Suppressor macrophage (primary cell): ENCODE data around the gene NECTIN2.
"Not testable (repeated sequence)": the region's sequence is repeated elsewhere in the genome, so short reads cannot be mapped to it uniquely, and the experiment has no call there.

Experiments
- DNase-seq, 4 experiments: peaks; one replicate each; pipeline ENCODE4 v3.0.0-alpha.2; 2020 to 2022

NECTIN2 gene

DNA sequence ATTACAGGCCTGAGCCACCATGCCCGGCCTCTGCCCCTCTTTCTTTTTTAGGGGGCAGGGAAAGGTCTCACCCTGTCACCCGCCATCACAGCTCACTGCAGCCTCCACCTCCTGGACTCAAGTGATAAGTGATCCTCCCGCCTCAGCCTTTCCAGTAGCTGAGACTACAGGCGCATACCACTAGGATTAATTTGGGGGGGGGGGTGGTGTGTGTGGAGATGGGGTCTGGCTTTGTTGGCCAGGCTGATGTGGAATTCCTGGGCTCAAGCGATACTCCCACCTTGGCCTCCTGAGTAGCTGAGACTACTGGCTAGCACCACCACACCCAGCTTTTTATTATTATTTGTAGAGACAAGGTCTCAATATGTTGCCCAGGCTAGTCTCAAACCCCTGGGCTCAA lies 63.7 kb downstream of the NECTIN2 start:
- no peak for DNase-seq

DNA sequence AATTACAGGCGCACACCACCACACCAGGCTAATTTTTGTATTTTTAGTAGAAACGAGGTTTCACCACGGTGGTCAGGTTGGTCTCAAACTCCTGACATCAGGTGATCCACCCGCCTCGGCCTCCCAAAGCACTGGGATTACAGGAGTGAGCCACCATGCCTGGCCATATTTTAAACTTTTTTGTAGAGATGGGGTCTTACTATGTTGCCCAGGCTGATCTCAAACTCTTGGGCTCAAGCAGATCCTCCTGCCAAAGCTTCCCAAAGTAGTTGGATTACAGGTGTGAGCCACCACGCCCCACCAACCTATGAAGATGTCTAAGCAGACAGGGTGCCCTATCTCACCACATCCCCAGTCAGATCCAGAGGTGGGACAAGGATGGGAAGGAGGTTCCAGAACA lies 65.8 kb downstream of the NECTIN2 start:
- DNase-seq, result not testable (repeated sequence)

DNA sequence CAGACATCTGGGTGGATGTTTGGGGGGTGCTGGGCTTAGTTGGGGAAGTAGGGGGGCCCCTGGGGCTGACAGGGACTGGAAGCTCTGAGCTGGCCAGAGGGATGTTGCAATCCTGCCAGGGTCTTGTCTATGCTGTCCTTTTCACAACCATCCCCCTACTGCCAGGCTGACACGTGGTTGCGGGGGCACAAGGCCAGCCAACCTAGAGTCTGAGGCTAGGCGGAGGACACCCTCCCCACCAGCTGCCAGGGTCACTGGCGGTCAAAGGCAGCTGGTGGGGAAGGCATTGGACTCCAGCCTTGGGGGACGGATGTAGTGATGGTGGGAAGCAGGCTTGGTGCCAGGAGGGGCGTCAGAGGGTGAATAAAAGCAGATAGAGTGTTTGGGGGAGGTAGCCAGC lies 66.8 kb downstream of the NECTIN2 start:
- peak; percentile 80 to 93 (median 88) for DNase-seq

DNA sequence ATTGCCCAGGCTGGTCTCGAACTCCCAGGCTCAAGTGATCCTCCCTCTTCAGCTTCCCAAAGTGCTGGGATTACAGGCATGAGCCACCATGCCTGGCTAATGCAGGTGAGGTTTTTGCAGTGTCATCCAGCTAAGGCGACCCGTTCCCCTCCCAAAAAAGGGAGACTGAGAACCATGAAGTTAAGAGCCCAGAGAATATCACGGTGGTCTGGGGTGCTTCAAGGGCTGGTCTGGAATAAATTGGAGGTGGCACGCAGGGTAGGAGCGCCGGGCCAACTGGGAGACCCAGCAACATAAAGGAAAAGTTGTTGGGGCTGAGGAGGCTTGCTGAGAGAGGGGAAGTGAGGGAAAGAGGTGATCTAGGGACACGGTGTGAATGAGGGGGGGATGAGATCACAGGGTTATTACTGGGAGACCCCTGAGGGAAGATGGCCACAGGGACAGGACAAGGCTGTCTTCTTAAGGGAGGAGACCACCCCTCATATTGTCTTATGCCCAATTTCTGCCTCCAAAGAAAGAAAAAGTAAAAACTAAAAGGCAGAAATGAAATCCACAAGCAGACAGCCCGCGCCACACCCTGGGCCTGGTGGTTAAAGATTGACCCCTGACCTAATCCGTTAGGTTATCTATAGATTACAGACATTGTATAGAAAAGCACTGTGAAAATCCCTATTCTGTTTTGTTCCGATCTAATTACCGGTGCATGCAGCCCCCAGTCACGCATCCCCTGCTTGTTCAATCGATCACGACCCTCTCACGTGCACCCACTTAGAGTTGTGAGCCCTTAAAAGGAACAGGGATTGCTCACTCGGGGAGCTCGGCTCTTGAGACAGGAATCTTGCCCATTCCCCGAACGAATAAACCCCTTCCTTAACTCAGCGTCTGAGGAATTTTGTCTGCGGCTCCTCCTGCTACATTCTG lies 67.7 kb downstream of the NECTIN2 start:
- DNase-seq, result peak in 1 of 4 experiments; percentile 36

DNA sequence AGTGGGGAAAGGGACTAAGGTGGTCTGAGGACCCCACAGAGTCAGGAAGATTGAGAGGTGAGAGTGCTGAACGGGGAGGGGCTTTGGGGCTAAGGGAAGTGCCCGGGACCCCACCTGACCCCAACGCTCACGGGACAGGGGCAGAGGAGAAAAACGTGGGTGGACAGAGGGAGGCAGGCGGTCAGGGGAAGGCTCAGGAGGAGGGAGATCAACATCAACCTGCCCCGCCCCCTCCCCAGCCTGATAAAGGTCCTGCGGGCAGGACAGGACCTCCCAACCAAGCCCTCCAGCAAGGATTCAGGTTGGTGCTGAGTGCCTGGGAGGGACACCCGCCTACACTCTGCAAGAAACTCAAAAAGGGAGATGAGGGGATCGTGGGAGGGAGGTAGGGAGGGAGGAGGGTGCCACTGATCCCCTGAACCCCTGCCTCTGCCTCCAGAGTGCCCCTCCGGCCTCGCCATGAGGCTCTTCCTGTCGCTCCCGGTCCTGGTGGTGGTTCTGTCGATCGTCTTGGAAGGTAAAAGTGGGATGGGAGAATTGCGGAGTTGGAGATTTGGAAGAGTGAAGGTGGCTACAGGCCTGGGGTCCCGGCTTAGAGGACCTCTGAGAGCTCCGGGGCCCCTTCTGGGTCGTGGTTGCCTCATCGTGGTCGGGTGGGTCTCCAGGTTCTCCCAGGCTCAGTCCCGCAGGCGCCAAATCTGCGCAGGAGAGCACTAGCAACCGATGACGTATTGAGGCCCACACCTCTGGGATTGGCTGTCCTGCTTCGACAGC lies 68.5 kb downstream of the NECTIN2 start, which contains the start of gene APOC1:
Gene APOC1, plus strand, starts transcription at position 176 of the 774 bp plus-strand sequence. Its CDS starts 284 bp downstream, at position 460.
- DNase-seq, result peak; percentile 83 to 90 (median 87)

DNA sequence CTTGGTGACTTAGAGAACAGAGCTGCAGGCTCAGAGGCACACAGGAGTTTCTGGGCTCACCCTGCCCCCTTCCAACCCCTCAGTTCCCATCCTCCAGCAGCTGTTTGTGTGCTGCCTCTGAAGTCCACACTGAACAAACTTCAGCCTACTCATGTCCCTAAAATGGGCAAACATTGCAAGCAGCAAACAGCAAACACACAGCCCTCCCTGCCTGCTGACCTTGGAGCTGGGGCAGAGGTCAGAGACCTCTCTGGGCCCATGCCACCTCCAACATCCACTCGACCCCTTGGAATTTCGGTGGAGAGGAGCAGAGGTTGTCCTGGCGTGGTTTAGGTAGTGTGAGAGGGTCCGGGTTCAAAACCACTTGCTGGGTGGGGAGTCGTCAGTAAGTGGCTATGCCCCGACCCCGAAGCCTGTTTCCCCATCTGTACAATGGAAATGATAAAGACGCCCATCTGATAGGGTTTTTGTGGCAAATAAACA lies 78.2 kb downstream of the NECTIN2 start:
- peak in 3 of 4 experiments; percentile 38 to 57 (median 53) for DNase-seq

DNA sequence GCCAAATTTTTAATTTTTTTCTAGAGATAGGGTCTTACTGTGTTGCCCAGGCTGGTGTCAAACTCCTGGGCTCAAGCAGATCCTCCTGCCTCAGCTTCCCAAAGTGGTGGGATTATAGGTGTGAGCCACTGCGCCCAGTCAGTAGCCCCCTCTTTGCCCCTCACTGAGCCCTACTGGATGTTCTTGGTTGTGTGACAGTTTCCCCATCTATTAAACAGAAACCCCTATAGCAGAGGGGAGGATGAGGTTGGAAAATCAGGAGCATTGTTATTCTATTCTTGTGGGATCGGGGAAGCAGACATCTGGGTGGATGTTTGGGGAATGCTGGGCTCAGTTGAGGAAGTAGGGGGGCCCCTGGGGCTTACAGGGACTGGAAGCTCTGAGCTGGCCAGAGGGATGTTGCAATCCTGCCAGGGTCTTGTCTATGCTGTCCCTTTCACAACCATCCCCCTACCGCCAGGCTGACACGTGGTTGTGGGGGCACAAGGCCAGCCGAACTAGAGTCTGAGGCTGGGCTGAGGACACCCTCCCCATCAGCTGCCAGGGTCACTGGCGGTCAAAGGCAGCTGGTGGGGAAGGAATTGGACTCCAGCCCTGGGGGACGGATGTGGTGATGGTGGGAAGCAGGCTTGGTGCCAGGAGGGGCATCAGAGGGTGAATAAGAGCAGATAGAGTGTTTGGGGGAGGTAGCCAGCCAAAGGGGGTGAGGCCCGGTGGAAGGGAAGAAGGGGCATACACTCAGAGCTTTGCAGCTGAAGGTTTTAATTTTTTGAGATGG lies 79.2 kb downstream of the NECTIN2 start:
- peak; percentile 90 to 96 (median 94) for DNase-seq

DNA sequence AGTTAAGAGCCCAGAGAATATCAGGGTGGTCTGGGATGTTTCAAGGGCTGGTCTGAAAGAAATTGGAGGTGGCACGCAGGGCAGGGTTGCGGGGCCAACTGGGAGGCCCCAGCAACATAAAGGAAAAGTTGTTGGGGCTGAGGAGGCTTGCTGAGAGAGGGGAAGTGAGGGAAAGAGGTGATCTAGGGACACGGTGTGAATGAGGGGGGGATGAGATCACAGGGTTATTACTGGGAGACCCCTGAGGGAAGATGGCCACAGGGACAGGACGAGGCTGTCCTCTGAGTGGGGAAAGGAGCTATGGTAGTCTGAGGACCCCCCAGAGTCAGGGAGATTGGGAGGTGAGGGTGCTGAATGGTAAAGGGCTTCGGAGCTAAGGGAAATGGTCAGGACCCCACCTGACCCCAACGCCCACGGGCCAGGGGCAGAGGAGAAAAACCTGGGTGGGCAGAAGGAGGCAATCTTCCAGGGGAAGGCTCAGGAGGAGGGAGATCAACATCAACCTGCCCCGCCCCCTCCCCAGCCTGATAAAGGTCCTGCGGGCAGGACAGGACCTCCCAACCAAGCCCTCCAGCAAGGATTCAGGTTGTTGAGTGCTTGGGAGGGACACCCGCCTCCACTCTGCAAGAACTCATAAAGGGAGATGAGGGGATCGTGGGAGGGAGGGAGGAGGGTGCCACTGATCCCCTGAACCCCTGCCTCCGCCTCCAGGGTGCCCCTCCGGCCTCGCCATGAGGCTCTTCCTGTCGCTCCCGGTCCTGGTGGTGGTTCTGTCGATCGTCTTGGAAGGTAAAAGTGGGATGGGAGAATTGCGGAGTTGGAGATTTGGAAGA lies 80.4 kb downstream of the NECTIN2 start:
- DNase-seq, result not testable (repeated sequence)

DNA sequence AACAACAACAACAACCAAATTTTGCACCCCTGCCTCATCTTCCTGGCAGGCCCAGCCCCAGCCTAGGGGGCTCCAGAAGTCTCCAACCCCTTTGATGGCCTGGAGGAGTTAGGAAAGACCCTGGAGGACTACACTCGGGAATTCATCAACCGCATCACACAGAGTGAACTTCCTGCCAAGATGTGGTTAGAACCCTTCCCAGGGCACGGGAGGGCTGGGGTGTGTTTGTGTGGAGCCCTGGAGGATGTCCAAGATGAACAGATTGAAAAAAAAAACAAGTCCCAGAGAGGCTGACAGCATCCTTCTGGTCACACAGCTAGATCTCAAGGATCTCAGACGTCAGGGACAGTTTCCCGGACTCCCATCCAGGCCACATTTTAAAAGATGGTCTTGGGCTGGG lies 81.6 kb downstream of the NECTIN2 start:
- no peak for DNase-seq

DNA sequence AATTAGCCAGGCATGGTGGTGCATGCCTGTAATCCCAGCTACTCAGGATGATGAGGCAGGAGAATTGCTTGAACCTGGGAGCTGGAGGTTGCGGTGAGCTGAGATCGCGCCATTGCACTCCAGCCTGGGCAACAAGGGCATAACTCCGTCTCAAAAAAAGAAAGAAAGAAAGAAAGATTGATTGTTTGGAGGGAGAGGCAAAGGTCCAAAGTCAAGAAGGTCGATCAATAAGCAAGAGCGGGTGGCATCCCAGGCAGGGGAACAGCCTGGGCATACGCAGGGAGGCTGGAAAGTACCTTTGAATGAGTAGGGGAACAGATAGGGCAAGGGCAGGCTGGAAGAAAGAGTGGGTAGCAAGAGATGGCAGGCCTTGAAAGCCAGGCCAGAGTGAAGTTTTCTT lies 84.0 kb downstream of the NECTIN2 start:
- DNase-seq, result no peak

DNA sequence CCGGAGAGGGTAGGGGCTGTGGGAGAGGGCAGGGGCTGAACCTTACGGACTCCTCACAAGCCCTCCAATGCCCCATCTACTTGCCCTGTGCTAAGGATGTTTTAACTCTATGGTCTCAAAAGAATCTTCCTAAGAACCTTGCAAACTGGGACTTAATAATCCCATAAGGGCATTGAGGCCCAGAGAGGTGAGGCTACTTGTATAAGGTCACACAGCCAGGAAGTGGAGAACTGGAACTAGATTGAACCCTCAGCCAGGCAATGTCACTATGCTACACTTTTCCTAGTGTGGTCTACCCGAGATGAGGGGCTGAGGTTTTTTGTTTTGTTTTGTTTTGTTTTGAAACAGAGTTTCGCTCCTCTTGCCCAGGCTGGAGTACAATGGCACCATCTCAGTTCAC lies 85.4 kb downstream of the NECTIN2 start:
- no peak for DNase-seq
